HEK293 (cell line): ENCODE data around the gene TCF7L2.

Experiments used
- CTCF ChIA-PET: fragments of 350-600 bp; formaldehyde crosslinking; extraction: SDS; loops from one replicate; lab custom pipeline; 2021; ENCODE audit warnings: antibody characterized with exemption; lab: Yijun Ruan, JAX
- POLR2A ChIA-PET: fragments of 300-600 bp; formaldehyde crosslinking; extraction: SDS; loops from one replicate; lab custom pipeline; 2020; ENCODE audit warnings: antibody characterized with exemption, inconsistent platforms; lab: Yijun Ruan, JAX
- H3K27ac ChIP-seq: fragments of 200-500 bp; sonication (Bioruptor generic); 2 replicates; pipeline ENCODE4 v1.5.1; 2014; ENCODE audit warnings: low read depth, low read length, control low read depth, inconsistent platforms; ENCODE audit errors: extremely low read depth
- H3K36me3 ChIP-seq, 2 experiments: fragments of 200-500 bp in 1 of 2; sonication (Bioruptor generic) in 1 of 2; 1 replicate in 1 of 2; 2 replicates in 1 of 2; pipeline ENCODE4 v1.5.1; 2014 to 2017; ENCODE audit warnings: inconsistent platforms in 2 of 2, low read length in 2 of 2; ENCODE audit not compliant: control insufficient read depth in 2 of 2, insufficient read depth in 1 of 2
- H3K4me1 ChIP-seq: fragments of 200-500 bp; sonication (Bioruptor generic); 2 replicates; pipeline ENCODE4 v1.5.1; 2014; ENCODE audit warnings: mild to moderate bottlenecking, low read length, inconsistent platforms; ENCODE audit not compliant: control insufficient read depth, insufficient read depth
- H3K4me3 ChIP-seq: 2 replicates; pipeline ENCODE4 v1.5.1; 2011; ENCODE audit warnings: low read depth, mild to moderate bottlenecking, control low read depth, low read length, moderate library complexity
- H3K9me3 ChIP-seq: fragments of 200-500 bp; sonication (Bioruptor generic); 2 replicates; pipeline ENCODE4 v1.5.1; 2014; ENCODE audit warnings: low read depth, low read length, inconsistent platforms; ENCODE audit not compliant: control insufficient read depth, insufficient read depth
- BCL11B ChIP-seq: fragments of 450-650 bp; formaldehyde crosslinking; IDR thresholded peaks from 2 replicates; pipeline ENCODE4 v1.5.1; 2016; ENCODE audit warnings: low read depth, missing biosample characterization, missing genetic modification characterization
- HIC1 ChIP-seq: fragments of 450-650 bp; formaldehyde crosslinking; IDR thresholded peaks from 2 replicates; pipeline ENCODE4 v1.5.1; 2016; ENCODE audit warnings: missing biosample characterization, missing genetic modification characterization
- KLF1 ChIP-seq: fragments of 450-650 bp; formaldehyde crosslinking; IDR thresholded peaks from 2 replicates; pipeline ENCODE4 v1.5.1; 2016; ENCODE audit warnings: missing biosample characterization, missing genetic modification characterization
- KLF10 ChIP-seq: fragments of 450-650 bp; IDR thresholded peaks from 2 replicates; pipeline ENCODE4 v1.5.1; 2018; ENCODE audit warnings: missing biosample characterization, mild to moderate bottlenecking, missing genetic modification characterization
- KLF17 ChIP-seq: fragments of 450-650 bp; formaldehyde crosslinking; IDR thresholded peaks from 2 replicates; pipeline ENCODE4 v1.5.1; 2016; ENCODE audit warnings: missing biosample characterization, missing genetic modification characterization
- PATZ1 ChIP-seq: fragments of 450-650 bp; formaldehyde crosslinking; IDR thresholded peaks from 2 replicates; pipeline ENCODE4 v1.5.1; 2016; ENCODE audit warnings: missing biosample characterization, missing genetic modification characterization
- PRDM4 ChIP-seq: fragments of 450-650 bp; formaldehyde crosslinking; IDR thresholded peaks from 2 replicates; pipeline ENCODE4 v1.5.1; 2017; ENCODE audit warnings: missing biosample characterization, missing genetic modification characterization
- PRDM6 ChIP-seq: fragments of 450-650 bp; formaldehyde crosslinking; IDR thresholded peaks from 2 replicates; pipeline ENCODE4 v1.5.1; 2017; ENCODE audit warnings: missing biosample characterization, missing genetic modification characterization
- WT1 ChIP-seq: fragments of 450-650 bp; formaldehyde crosslinking; IDR thresholded peaks from 2 replicates; pipeline ENCODE4 v1.5.1; 2016; ENCODE audit warnings: missing biosample characterization, missing genetic modification characterization
- ZBTB48 ChIP-seq: fragments of 450-650 bp; formaldehyde crosslinking; IDR thresholded peaks from 2 replicates; pipeline ENCODE4 v1.5.1; 2016; ENCODE audit warnings: missing biosample characterization, missing genetic modification characterization
- ZBTB7A ChIP-seq: fragments of 450-650 bp; formaldehyde crosslinking; IDR thresholded peaks from 2 replicates; pipeline ENCODE4 v1.5.1; 2016; ENCODE audit warnings: low read depth, missing biosample characterization, missing genetic modification characterization
- ZFP69B ChIP-seq: fragments of 450-650 bp; formaldehyde crosslinking; IDR thresholded peaks from 2 replicates; pipeline ENCODE4 v1.5.1; 2016; ENCODE audit warnings: missing biosample characterization, missing genetic modification characterization
- ZNF10 ChIP-seq: fragments of 450-650 bp; formaldehyde crosslinking; IDR thresholded peaks from 2 replicates; pipeline ENCODE4 v1.5.1; 2017; ENCODE audit warnings: missing biosample characterization, missing genetic modification characterization
- ZNF112 ChIP-seq: fragments of 450-650 bp; formaldehyde crosslinking; IDR thresholded peaks from 2 replicates; pipeline ENCODE4 v1.5.0; 2017; ENCODE audit warnings: missing biosample characterization, missing genetic modification characterization
- ZNF138 ChIP-seq: fragments of 450-650 bp; formaldehyde crosslinking; IDR thresholded peaks from 2 replicates; pipeline ENCODE4 v1.5.1; 2016; ENCODE audit warnings: missing biosample characterization, missing genetic modification characterization, borderline replicate concordance
- ZNF2 ChIP-seq: fragments of 450-650 bp; formaldehyde crosslinking; IDR thresholded peaks from 2 replicates; pipeline ENCODE4 v1.5.1; 2016; ENCODE audit warnings: missing biosample characterization, missing genetic modification characterization
- ZNF223 ChIP-seq: fragments of 450-650 bp; formaldehyde crosslinking; IDR thresholded peaks from 2 replicates; pipeline ENCODE4 v1.5.1; 2016; ENCODE audit warnings: missing biosample characterization, missing genetic modification characterization
- ZNF239 ChIP-seq: fragments of 450-650 bp; formaldehyde crosslinking; IDR thresholded peaks from 2 replicates; pipeline ENCODE4 v1.5.1; 2016; ENCODE audit warnings: missing biosample characterization, missing genetic modification characterization
- ZNF24 ChIP-seq: fragments of 450-650 bp; formaldehyde crosslinking; IDR thresholded peaks from 2 replicates; pipeline ENCODE4 v1.5.1; 2016; ENCODE audit warnings: missing biosample characterization, missing genetic modification characterization
- ZNF26 ChIP-seq: fragments of 450-650 bp; formaldehyde crosslinking; IDR thresholded peaks from 2 replicates; pipeline ENCODE4 v1.5.1; 2016; ENCODE audit warnings: missing biosample characterization, missing genetic modification characterization
- ZNF266 ChIP-seq: fragments of 450-650 bp; formaldehyde crosslinking; IDR thresholded peaks from 2 replicates; pipeline ENCODE4 v1.5.1; 2016; ENCODE audit warnings: missing biosample characterization, missing genetic modification characterization, low read depth
- ZNF366 ChIP-seq: fragments of 450-650 bp; formaldehyde crosslinking; conservative IDR thresholded peaks from 2 replicates; pipeline ENCODE4 v1.5.1; 2016; ENCODE audit warnings: missing biosample characterization, missing genetic modification characterization
- ZNF394 ChIP-seq: fragments of 450-650 bp; formaldehyde crosslinking; IDR thresholded peaks from 2 replicates; pipeline ENCODE4 v1.5.1; 2016; ENCODE audit warnings: missing biosample characterization, missing genetic modification characterization, mild to moderate bottlenecking, moderate library complexity, borderline replicate concordance
- ZNF707 ChIP-seq: fragments of 450-650 bp; formaldehyde crosslinking; IDR thresholded peaks from 2 replicates; pipeline ENCODE4 v1.5.1; 2016; ENCODE audit warnings: missing biosample characterization, missing genetic modification characterization
- ZXDB ChIP-seq: fragments of 450-650 bp; formaldehyde crosslinking; IDR thresholded peaks from 2 replicates; pipeline ENCODE4 v1.5.1; 2016; ENCODE audit warnings: missing biosample characterization, missing genetic modification characterization

TCF7L2 gene

GRCh38 chr10:113113918-113114317, 163.9 kb downstream of the TCF7L2 start:
- no peak for TF ChIP-seq ZNF26 (tag by site-specific recombination)
- no peak for TF ChIP-seq BCL11B (tag by site-specific recombination)
- TF ChIP-seq HIC1 (tag by site-specific recombination) = no peak
- TF ChIP-seq ZBTB48 (tag by site-specific recombination) = no peak
- TF ChIP-seq WT1 (tag by site-specific recombination) = no peak
- no peak for TF ChIP-seq KLF1 (tag by site-specific recombination)
- TF ChIP-seq ZNF394 = no peak
- no peak for TF ChIP-seq PRDM4 (tag by site-specific recombination)
- TF ChIP-seq ZFP69B = no peak
- TF ChIP-seq ZBTB7A (tag by site-specific recombination) = no peak
- TF ChIP-seq ZNF239 (tag by site-specific recombination) = no peak
- TF ChIP-seq ZNF266 (tag by site-specific recombination) = no peak
- TF ChIP-seq ZNF2 = no peak
- TF ChIP-seq ZNF223 = no peak
- TF ChIP-seq KLF17 = no peak
- TF ChIP-seq PRDM6 (tag by site-specific recombination) = no peak
- no peak for TF ChIP-seq KLF10
- TF ChIP-seq, all 188 proteins: peak for 0
- ChIA-PET CTCF (no interaction called here), POLR2A (no interaction called here)
- H3K27ac ChIP-seq = no peak overlapping the region
- no peak overlapping the region for H3K4me3 ChIP-seq
- H3K9me3 ChIP-seq = no peaks in the 10 kb centered on the region
- H3K36me3 ChIP-seq = no peaks in the 10 kb centered on the region
- peaks cover 3% of the 10 kb centered on the region; the same call in 1 of the 2 replicates for H3K4me1 ChIP-seq

GRCh38 chr10:113115556-113115955, 165.5 kb downstream of the TCF7L2 start:
- Histone ChIP-seq H3K36me3 (no peaks in the 10 kb centered on the region), H3K4me1 (peaks cover 3% of the 10 kb centered on the region; the same call in 1 of the 2 replicates), H3K27ac (no peak overlapping the region), H3K9me3 (no peaks in the 10 kb centered on the region), H3K4me3 (no peak overlapping the region)
- ChIA-PET CTCF (interaction anchor here (0.8 kb wide), 1 partner anchor 406 kb away, joined by 3 read pairs; no protein-coding TSS in a partner anchor), POLR2A (interaction anchor here (0.7 kb wide), 1 partner anchor 42 kb away, joined by 3 read pairs; no protein-coding TSS in a partner anchor)
- no peak for TF ChIP-seq ZNF366 (tag by site-specific recombination)
- no peak for TF ChIP-seq ZXDB (tag by site-specific recombination)
- TF ChIP-seq ZNF10 (tag by site-specific recombination) = no peak
- TF ChIP-seq ZNF112 (tag by site-specific recombination) = no peak
- TF ChIP-seq ZNF707 = no peak
- no peak for TF ChIP-seq PATZ1 (tag by site-specific recombination)
- TF ChIP-seq ZNF138 (tag by site-specific recombination) = no peak
- TF ChIP-seq ZNF24 (tag by site-specific recombination) = no peak
- no peak for TF ChIP-seq ZNF394
